Astrocyte of the cerebellum (primary cell): ENCODE results near the gene KIF26A.

Source experiments
- DNase-seq: peaks from one replicate; pipeline ENCODE4 v3.0.0-alpha.2; 2011; ENCODE audit warnings: low read depth
- H3K4me3 ChIP-seq: 2 replicates; pipeline ENCODE4 v1.5.1; 2011; ENCODE audit warnings: mild to moderate bottlenecking, low read depth, low read length, moderate library complexity
- CTCF ChIP-seq: IDR thresholded peaks from 2 replicates; pipeline ENCODE4 v1.5.1; 2012; ENCODE audit warnings: low read length, low read depth, moderate library complexity, mild to moderate bottlenecking; ENCODE audit errors: missing control alignments
- in situ Hi-C: cut with HindIII; loops from 2 replicates; pipeline ENCODE4 v1.10.0; 2017; ENCODE audit warnings: low sequenced_read_pairs

The KIF26A gene

GRCh38 chr14:104131968-104132732, 6.2 kb upstream of the KIF26A start:
- in situ Hi-C loops, result no loop called here
- H3K4me3 ChIP-seq, result no peak overlapping the region
- TF ChIP-seq CTCF, result no peak
- DNase-seq, result no peak

DNA sequence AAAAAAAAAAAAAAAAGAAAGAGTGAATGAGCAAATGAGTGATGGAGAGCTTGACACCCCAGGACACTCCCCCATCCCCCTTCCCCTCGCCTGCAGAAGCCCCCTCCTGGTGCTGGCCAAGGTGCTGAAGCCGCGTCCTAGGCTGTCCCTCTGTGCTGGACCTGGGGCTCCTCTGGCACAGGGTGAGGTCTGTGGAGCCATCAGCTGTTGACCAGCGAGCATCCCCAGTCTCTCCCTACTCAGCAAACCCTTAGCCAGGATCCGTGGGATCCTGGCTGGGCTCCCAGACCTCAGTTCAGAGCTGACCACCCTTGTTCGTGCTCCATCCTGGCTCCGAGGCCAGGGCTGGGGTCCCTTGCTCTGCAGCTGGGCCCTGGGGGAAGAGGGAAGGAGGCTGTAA, 5.4 kb upstream of the KIF26A start:
- in situ Hi-C loops, result no loop called here
- TF ChIP-seq CTCF, result no peak
- H3K4me3 ChIP-seq, result no peak overlapping the region
- no peak for DNase-seq

DNA sequence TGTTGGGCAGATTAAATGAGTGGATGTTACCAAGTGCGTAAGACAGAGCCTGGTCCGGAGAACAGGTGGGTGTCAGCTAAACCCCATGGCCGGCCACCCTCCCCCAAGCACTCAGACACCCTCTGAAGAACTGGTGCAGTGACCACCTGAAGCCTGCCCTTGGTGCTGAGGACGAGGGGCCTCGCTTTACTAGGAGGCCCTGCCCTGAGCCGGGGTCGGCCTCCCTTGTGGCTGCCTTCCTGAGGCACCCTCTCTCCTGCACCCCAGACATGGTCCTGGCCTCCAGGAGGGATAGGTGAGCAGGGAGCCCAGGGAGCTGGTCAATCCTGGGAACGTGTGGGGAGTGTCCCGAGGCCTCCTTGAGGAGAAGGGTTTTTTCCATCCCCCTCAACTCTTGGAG, 4.9 kb upstream of the KIF26A start:
- no peak overlapping the region for H3K4me3 ChIP-seq
- in situ Hi-C loops, result no loop called here
- no peak for TF ChIP-seq CTCF
- DNase-seq, result no peak

DNA sequence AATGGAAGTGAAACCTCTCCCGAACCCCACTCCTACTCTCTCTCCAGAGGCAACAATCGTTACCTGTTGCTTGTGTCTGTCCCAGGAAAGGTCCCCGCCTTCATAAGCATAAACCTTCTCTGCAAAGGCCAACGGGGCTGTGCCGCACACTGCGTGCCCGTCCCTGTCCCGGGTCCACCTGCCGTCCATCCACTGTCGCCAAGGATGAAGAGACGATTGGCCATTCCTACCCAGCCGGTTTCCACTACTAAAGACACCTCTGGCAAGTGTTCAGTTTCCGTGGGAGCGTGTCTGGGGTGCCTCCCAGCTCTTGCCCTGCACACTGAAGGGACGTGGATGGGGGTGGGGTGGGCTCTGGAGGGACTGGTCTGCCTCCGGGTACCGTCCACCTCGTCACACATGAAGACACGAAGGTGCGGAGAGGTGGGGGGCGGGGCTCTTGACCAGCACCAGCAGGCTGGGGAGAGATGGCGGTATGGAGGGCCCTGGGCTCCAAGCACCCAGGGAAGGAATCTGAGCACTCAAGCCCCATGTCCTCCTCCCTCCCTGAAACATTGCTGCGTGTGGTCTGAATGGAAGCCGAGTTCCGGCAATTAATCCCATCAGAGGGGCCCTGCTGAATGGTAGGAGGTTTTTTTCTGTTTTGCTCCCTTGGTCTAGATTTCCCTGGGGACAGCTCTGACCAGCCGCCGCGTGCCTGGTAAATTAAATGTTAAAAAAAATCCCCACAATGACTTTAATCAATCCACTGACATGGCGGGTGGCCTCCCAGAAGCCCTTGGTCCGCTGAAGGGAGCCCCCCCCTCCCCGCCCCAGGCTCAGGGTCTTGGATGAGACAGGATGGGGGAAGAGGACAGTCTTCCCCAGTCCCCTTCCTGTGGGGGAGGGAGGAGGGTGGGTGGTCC, 4.1 kb upstream of the KIF26A start:
- DNase-seq, result no peak
- TF ChIP-seq CTCF, result no peak
- in situ Hi-C loops, result no loop called here
- H3K4me3 ChIP-seq, result no peak overlapping the region

GRCh38 chr14:104135121-104135903, 3.1 kb upstream of the KIF26A start:
- H3K4me3 ChIP-seq, result no peak overlapping the region
- in situ Hi-C loops, result no loop called here
- DNase-seq, result no peak
- peak; percentile 21 for TF ChIP-seq CTCF

DNA sequence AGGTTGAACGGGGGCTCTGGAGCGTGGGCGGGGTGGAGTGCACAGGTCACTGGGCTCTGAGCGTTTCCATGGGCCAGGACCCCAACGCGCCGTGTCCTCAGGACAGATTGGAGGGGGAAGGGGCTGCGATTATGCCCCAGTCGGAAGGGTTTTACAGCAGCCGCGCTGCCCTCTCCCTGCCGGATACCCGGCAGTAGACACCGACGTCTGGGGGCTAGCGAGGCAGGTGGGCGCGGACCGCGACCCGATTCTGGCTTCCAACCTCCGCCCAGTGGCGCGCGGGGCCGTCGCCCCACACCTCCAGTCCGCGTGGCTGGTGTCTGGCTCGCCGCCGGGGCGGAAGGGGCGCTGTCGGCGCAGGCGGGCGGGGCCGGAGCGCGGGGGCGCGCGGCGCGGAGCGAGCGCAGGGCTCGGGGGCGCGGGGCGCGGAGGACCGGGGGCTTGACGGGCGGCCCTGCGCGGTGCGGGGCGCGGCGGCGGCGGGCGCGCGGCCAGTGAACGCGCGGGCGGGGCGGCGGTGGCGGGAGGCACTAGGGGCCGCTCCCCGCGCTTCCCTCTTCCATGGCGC, 2.4 kb upstream of the KIF26A start:
- in situ Hi-C loops, result no loop called here
- H3K4me3 ChIP-seq, result no peak overlapping the region
- no peak for TF ChIP-seq CTCF
- DNase-seq, result no peak
